ENCODE data around the gene FMR1NB. TPM values are rescaled to one million over a fixed set of nuclear protein-coding genes. Genes with fewer than 3 reads are reported as not detected.

Gene FMR1NB
- total RNA-seq (not detected in 2 replicates), polyA plus RNA-seq (not detected in 2 replicates)

GRCh38 chrX:147981038-147981752 is at the start of gene FMR1NB:
TSS of gene FMR1NB (plus strand) at chrX:147981337. CDS start at chrX:147981403, 66 bp downstream.
- no peak within 1 kb of the TSS for H3K27ac ChIP-seq
- H3K36me3 ChIP-seq: no peaks in the 10 kb centered on the region
- no peak for DNase-seq (ENCODE audit: low read depth in 1 of 2, low spot score in 1 of 2)
- no peak within 1 kb of the TSS for H3K4me3 ChIP-seq
- no peaks in the 10 kb centered on the region for H3K4me1 ChIP-seq (ENCODE audit: low read depth)
- H3K9me3 ChIP-seq (ENCODE audit: low read depth): no peaks in the 10 kb centered on the region
- TF ChIP-seq, protein P1, sequence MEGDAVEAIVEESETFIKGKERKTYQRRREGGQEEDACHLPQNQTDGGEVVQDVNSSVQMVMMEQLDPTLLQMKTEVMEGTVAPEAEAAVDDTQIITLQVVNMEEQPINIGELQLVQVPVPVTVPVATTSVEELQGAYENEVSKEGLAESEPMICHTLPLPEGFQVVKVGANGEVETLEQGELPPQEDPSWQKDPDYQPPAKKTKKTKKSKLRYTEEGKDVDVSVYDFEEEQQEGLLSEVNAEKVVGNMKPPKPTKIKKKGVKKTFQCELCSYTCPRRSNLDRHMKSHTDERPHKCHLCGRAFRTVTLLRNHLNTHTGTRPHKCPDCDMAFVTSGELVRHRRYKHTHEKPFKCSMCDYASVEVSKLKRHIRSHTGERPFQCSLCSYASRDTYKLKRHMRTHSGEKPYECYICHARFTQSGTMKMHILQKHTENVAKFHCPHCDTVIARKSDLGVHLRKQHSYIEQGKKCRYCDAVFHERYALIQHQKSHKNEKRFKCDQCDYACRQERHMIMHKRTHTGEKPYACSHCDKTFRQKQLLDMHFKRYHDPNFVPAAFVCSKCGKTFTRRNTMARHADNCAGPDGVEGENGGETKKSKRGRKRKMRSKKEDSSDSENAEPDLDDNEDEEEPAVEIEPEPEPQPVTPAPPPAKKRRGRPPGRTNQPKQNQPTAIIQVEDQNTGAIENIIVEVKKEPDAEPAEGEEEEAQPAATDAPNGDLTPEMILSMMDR (IDR thresholded peaks at IDR 0.05; ENCODE audit: low read depth, low read length): no peak
- no peaks in the 10 kb centered on the region for H3K27me3 ChIP-seq

GRCh38 chrX:147933815-147934214 is 47.3 kb upstream of the FMR1NB start:
- TF ChIP-seq, protein P1 (IDR thresholded peaks at IDR 0.05; ENCODE audit: low read depth, low read length): no peak
- no peak overlapping the region for H3K4me3 ChIP-seq
- peak in 1 of 2 donors; percentile 12 for DNase-seq (ENCODE audit: low read depth in 1 of 2, low spot score in 1 of 2)
- no peak overlapping the region for H3K27ac ChIP-seq
- peaks cover 13% of the 10 kb centered on the region for H3K36me3 ChIP-seq
- no peaks in the 10 kb centered on the region for H3K27me3 ChIP-seq
- no peaks in the 10 kb centered on the region for H3K4me1 ChIP-seq (ENCODE audit: low read depth)
- no peaks in the 10 kb centered on the region for H3K9me3 ChIP-seq (ENCODE audit: low read depth)

- H3K4me1 ChIP-seq (ENCODE audit: low read depth): no peaks in the 10 kb centered on the region
- peak in 1 of 2 donors; percentile 41 for DNase-seq (ENCODE audit: low read depth in 1 of 2, low spot score in 1 of 2)
- TF ChIP-seq, protein P1 (IDR thresholded peaks at IDR 0.05; ENCODE audit: low read depth, low read length): no peak
- H3K36me3 ChIP-seq: peaks cover 12% of the 10 kb centered on the region
- H3K27me3 ChIP-seq: no peaks in the 10 kb centered on the region
- no peak overlapping the region for H3K4me3 ChIP-seq
- H3K27ac ChIP-seq: no peak overlapping the region
- H3K9me3 ChIP-seq (ENCODE audit: low read depth): no peaks in the 10 kb centered on the region
Measured at GRCh38 chrX:147935156-147935758, 45.9 kb upstream of the FMR1NB start.

GRCh38 chrX:147945286-147945685 is 35.9 kb upstream of the FMR1NB start:
- TF ChIP-seq, protein P1 (IDR thresholded peaks at IDR 0.05; ENCODE audit: low read depth, low read length): no peak
- Histone ChIP-seq H3K36me3 (peaks cover 17% of the 10 kb centered on the region), H3K4me1 (ENCODE audit: low read depth) (no peaks in the 10 kb centered on the region), H3K9me3 (ENCODE audit: low read depth) (no peaks in the 10 kb centered on the region), H3K4me3 (no peak overlapping the region), H3K27me3 (no peaks in the 10 kb centered on the region), H3K27ac (no peak overlapping the region)
- no peak for DNase-seq (ENCODE audit: low read depth in 1 of 2, low spot score in 1 of 2)

GRCh38 chrX:147948531-147948930 is 32.6 kb upstream of the FMR1NB start:
- Histone ChIP-seq H3K4me1 (ENCODE audit: low read depth) (no peaks in the 10 kb centered on the region), H3K27me3 (no peaks in the 10 kb centered on the region), H3K9me3 (ENCODE audit: low read depth) (no peaks in the 10 kb centered on the region), H3K36me3 (peaks cover 12% of the 10 kb centered on the region), H3K4me3 (no peak overlapping the region), H3K27ac (no peak overlapping the region)
- DNase-seq (ENCODE audit: low read depth in 1 of 2, low spot score in 1 of 2): no peak
- TF ChIP-seq, protein P1 (IDR thresholded peaks at IDR 0.05; ENCODE audit: low read depth, low read length): no peak
